GM18502 (cell line): ENCODE measurements around the gene HIPK2.

Experiments used
- ATAC-seq: cut with Tn5 transposase; IDR thresholded peaks from one replicate; pipeline ENCODE4 v1.9.1; 2021; ENCODE audit warnings: mild to moderate bottlenecking; ENCODE audit not compliant: unreplicated experiment, poor library complexity

Gene HIPK2

GRCh38 chr7:139576179-139576973 is 201.4 kb downstream of the HIPK2 start:
- no peak for ATAC-seq

- no peak for ATAC-seq
Measured at GRCh38 chr7:139575338-139575680, 202.5 kb downstream of the HIPK2 start.

- no peak for ATAC-seq
Measured at GRCh38 chr7:139574618-139575337, 203.0 kb downstream of the HIPK2 start.

GRCh38 chr7:139573871-139574270 is 203.9 kb downstream of the HIPK2 start:
- ATAC-seq = no peak

- no peak for ATAC-seq
Measured at GRCh38 chr7:139572704-139573385, 205.0 kb downstream of the HIPK2 start.

- ATAC-seq = no peak
Measured at GRCh38 chr7:139572071-139572470, 205.7 kb downstream of the HIPK2 start.

GRCh38 chr7:139571651-139572050 is 206.1 kb downstream of the HIPK2 start:
- ATAC-seq = no peak

GRCh38 chr7:139571190-139571589 is 206.6 kb downstream of the HIPK2 start:
- ATAC-seq = no peak

GRCh38 chr7:139570626-139571025 is 207.2 kb downstream of the HIPK2 start:
- no peak for ATAC-seq

GRCh38 chr7:139570119-139570518 is 207.7 kb downstream of the HIPK2 start:
- no peak for ATAC-seq

- ATAC-seq = no peak
Measured at GRCh38 chr7:139568813-139569490, 208.8 kb downstream of the HIPK2 start.

GRCh38 chr7:139568346-139568675 is 209.5 kb downstream of the HIPK2 start:
- ATAC-seq = no peak

GRCh38 chr7:139567647-139568345 is 210.0 kb downstream of the HIPK2 start:
- no peak for ATAC-seq

- ATAC-seq = no peak
Measured at GRCh38 chr7:139566736-139567646, 210.8 kb downstream of the HIPK2 start.

- ATAC-seq = no peak
Measured at GRCh38 chr7:139566075-139566474, 211.7 kb downstream of the HIPK2 start.

GRCh38 chr7:139563856-139564255 is 213.9 kb downstream of the HIPK2 start:
- ATAC-seq = no peak

- no peak for ATAC-seq
Measured at GRCh38 chr7:139562961-139563565, 214.7 kb downstream of the HIPK2 start.

- no peak for ATAC-seq
Measured at GRCh38 chr7:139562491-139562890, 215.3 kb downstream of the HIPK2 start.

- ATAC-seq = no peak
Measured at GRCh38 chr7:139560678-139561077, 217.1 kb downstream of the HIPK2 start.
